HEK293T (cell line): Measurements from ENCODE around the gene NLN.

Experiments used
- ARNT ChIP-seq: fragments of 450-650 bp; IDR thresholded peaks from 2 replicates; pipeline ENCODE4 v1.6.1; 2017; ENCODE audit warnings: mild to moderate bottlenecking
- BHLHE40 ChIP-seq: fragments of 450-650 bp; IDR thresholded peaks from 2 replicates; pipeline ENCODE4 v1.6.1; 2016; ENCODE audit warnings: mild to moderate bottlenecking, moderate library complexity, borderline replicate concordance
- CTBP1 ChIP-seq: fragments of 450-650 bp; IDR thresholded peaks from 2 replicates; pipeline ENCODE4 v1.6.1; 2016; ENCODE audit warnings: borderline replicate concordance
- FOXA1 ChIP-seq: fragments of 450-650 bp; IDR thresholded peaks from 2 replicates; pipeline ENCODE4 v1.6.1; 2016; ENCODE audit warnings: mild to moderate bottlenecking
- FOXK2 ChIP-seq: fragments of 450-650 bp; IDR thresholded peaks from 2 replicates; pipeline ENCODE4 v1.6.1; 2016; ENCODE audit warnings: mild to moderate bottlenecking
- FOXM1 ChIP-seq: fragments of 450-650 bp; IDR thresholded peaks from 2 replicates; pipeline ENCODE4 v1.6.1; 2017; ENCODE audit warnings: mild to moderate bottlenecking, borderline replicate concordance
- HDGF ChIP-seq: fragments of 450-650 bp; IDR thresholded peaks from 2 replicates; pipeline ENCODE4 v1.6.1; 2017; ENCODE audit warnings: antibody characterized with exemption, borderline replicate concordance
- LEF1 ChIP-seq: fragments of 450-650 bp; IDR thresholded peaks from 2 replicates; pipeline ENCODE4 v1.6.1; 2017; ENCODE audit warnings: mild to moderate bottlenecking, borderline replicate concordance
- NFRKB ChIP-seq: fragments of 450-650 bp; IDR thresholded peaks from 2 replicates; pipeline ENCODE4 v1.6.1; 2016; ENCODE audit warnings: mild to moderate bottlenecking, moderate library complexity
- PKNOX1 ChIP-seq: fragments of 450-650 bp; IDR thresholded peaks from 2 replicates; pipeline ENCODE4 v1.6.1; 2016
- SP1 ChIP-seq: fragments of 450-650 bp; IDR thresholded peaks from 2 replicates; pipeline ENCODE4 v1.6.1; 2017

- no peak for TF ChIP-seq FOXK2
- TF ChIP-seq PKNOX1 = no peak
- no peak for TF ChIP-seq SP1
- TF ChIP-seq BHLHE40 = no peak
- TF ChIP-seq FOXA1 = no peak
- TF ChIP-seq FOXM1 = no peak
- no peak for TF ChIP-seq NFRKB
- TF ChIP-seq LEF1 = no peak
- TF ChIP-seq CTBP1 = no peak
- TF ChIP-seq HDGF = no peak
- TF ChIP-seq ARNT = no peak
Observed at GRCh38 chr5:65730910-65731309, 8.9 kb downstream of the NLN start.
